Amniotic stem cell (primary cell): ENCODE data around the gene ERGIC3.
"Not testable (repeated sequence)": the region's sequence is repeated elsewhere in the genome, so short reads cannot be mapped to it uniquely, and the experiment has no call there.

Source experiments
- DNase-seq: peaks from one replicate; lab custom pipeline; 2025; lab: John Stamatoyannopoulos, UW

The ERGIC3 gene

GRCh38 chr20:35541783-35542662 is at the start of gene ERGIC3:
ERGIC3 (plus strand) TSS chr20:35542078; CDS start chr20:35542098, 20 bp downstream.
- peak; percentile 94 for DNase-seq

DNA sequence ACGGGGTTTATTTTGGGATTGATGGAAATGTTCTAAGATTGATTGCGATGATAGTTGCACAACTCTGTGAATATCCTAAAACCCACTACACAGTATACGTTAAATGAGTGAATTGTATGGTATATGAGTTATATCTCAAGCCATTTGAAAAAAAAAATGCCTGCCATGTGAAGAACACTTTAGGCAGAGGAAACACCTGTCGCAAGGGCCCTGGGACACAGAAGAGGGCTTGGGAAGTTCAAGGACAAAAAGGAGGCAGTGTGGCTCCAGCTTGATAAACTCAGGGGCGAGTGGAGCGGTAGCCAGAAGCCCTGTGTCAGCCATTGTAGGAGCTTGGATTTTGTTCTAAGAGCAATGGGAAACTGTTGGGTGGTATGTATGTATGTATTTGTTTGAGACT is 49.5 kb upstream of the ERGIC3 start:
- no peak for DNase-seq

- DNase-seq: no peak
Measured at GRCh38 chr20:35496481-35496880, 45.4 kb upstream of the ERGIC3 start.

DNA sequence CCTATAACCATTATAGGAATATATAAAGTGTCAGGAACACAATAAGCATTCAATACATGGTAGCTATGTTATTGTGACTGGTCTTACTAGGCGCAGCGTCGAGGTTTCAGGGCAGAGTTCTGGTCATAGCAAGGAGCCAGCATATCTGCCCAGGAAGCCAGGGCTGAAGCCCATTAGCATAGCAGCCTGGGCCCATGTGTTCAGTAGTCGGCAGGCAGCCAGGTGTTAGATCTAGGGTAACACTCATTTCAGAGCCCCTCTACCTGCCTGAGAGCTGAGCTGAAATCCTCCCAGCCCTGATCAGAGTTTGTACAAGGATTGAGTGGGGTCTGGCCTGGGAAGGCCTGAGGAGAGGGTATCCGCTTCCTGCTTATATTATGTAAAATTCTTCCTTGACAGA is 44.6 kb upstream of the ERGIC3 start:
- DNase-seq: no peak

DNA sequence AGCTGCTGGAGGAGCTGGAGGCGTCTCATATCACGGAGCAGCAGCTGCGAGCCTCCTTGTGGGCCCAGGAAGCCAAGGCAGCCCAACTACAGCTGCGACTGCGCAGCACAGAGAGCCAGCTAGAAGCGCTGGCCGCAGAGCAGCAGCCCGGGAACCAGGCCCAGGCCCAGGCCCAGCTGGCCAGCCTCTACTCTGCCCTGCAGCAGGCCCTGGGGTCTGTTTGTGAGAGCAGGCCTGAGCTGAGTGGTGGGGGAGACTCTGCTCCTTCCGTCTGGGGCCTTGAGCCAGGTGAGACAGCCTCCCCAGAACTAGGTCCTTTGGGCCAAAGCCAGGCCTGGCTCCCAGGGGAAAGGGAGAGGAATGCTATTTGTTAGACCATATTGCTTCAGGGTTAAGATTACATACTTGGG is 44.1 kb upstream of the ERGIC3 start:
- DNase-seq: no peak

- DNase-seq: no peak
Measured at GRCh38 chr20:35499271-35499670, 42.6 kb upstream of the ERGIC3 start.

DNA sequence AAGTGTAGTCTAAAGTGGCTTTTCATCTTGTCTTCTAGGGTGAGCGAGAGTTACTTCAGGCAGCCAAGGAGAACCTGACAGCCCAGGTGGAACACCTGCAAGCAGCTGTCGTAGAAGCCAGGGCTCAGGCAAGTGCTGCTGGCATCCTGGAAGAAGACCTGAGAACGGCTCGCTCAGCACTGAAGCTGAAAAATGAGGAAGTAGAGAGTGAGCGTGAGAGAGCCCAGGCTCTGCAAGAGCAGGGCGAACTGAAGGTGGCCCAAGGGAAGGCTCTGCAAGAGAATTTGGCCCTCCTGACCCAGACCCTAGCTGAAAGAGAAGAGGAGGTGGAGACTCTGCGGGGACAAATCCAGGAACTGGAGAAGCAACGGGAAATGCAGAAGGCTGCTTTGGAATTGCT is 39.5 kb upstream of the ERGIC3 start:
- no peak for DNase-seq

DNA sequence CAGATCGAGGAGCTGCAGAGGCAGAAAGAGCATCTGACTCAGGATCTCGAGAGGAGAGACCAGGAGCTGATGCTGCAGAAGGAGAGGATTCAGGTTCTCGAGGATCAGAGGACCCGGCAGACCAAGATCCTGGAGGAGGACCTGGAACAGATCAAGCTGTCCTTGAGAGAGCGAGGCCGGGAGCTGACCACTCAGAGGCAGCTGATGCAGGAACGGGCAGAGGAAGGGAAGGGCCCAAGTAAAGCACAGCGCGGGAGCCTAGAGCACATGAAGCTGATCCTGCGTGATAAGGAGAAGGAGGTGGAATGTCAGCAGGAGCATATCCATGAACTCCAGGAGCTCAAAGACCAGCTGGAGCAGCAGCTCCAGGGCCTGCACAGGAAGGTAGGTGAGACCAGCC is 38.6 kb upstream of the ERGIC3 start:
- no peak for DNase-seq

GRCh38 chr20:35503841-35504561 is 37.9 kb upstream of the ERGIC3 start:
- no peak for DNase-seq

DNA sequence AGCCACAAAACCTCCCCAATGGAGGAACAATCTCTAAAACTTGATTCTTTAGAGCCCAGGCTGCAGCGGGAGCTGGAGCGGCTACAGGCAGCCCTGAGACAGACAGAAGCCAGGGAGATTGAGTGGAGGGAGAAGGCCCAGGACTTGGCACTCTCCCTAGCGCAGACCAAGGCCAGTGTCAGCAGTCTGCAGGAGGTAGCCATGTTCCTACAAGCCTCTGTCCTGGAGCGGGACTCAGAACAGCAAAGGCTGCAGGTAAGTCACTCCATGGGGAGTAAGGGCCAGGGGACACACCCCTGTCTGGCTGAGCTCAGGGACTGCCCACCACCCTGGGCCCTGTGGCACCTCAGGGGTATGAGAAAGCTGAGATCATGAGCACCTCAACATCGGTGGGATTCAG is 37.1 kb upstream of the ERGIC3 start:
- no peak for DNase-seq

- DNase-seq: no peak
Measured at GRCh38 chr20:35506179-35506578, 35.7 kb upstream of the ERGIC3 start.

DNA sequence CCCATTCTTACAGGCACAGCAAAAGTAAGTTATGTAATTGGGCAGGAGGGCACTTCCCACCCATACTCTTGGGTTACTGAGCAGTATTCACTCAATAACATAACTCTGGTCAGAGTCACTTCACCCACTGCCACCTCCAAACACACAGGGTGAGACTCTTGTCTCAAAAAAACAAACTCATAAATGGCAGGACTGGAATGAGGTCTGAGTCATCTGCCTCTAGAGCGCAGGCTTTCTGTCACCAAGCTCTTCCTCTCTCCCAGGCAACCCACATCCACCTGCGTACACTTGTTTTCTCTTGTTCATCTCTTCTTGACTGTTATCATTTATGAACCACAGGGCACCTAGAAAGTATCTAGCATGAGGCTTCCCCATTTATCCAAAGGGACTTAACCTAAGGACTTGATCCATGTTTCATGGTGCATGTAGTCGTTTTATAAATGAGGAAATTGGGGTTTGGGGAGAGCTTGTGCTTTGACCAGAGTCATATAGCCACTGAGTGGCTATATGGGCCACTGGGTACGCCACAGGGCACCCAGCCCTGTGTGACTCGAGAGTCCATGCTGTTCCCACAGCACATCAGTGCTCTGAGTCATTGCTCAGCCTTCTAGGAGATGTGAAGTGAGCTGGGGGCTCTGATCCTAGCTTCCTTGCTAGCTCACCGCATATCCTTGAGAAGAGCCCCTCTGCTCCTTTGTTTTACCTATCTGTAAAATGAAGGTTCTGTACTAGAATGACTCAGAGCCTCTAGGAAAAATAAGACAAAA is 34.8 kb upstream of the ERGIC3 start:
- no peak for DNase-seq

GRCh38 chr20:35508493-35509218 is 33.2 kb upstream of the ERGIC3 start:
- no peak for DNase-seq

- no peak for DNase-seq
Measured at GRCh38 chr20:35510951-35511735, 30.7 kb upstream of the ERGIC3 start.

DNA sequence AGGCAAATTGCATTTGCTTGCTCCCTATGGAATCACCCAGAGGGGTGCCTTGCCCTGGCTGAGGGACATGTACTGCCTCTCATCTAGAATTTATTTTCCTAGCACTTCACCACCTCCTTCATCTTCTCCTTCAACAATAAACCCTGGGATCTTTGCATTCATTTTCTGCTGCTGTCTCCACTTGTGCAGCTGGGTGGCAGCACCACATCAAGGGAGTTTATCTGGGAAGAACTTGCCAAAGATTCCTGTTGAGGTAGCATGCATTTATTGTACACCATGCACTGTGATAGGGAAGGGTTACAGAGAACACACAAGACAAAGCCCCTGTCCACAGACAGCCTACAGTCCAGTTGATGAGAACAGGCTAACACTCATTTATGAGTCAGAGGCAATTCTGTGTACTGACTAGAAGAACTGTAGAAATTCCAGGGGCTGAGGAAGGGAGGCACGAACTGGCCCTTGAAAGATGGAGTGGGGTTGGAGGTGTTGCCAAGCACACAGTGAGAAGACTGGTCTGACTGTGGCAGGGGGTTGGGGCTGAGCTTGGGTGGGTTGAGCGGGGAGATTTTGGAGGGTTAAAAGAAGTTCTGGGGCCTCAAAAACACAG is 30.0 kb upstream of the ERGIC3 start:
- no peak for DNase-seq

DNA sequence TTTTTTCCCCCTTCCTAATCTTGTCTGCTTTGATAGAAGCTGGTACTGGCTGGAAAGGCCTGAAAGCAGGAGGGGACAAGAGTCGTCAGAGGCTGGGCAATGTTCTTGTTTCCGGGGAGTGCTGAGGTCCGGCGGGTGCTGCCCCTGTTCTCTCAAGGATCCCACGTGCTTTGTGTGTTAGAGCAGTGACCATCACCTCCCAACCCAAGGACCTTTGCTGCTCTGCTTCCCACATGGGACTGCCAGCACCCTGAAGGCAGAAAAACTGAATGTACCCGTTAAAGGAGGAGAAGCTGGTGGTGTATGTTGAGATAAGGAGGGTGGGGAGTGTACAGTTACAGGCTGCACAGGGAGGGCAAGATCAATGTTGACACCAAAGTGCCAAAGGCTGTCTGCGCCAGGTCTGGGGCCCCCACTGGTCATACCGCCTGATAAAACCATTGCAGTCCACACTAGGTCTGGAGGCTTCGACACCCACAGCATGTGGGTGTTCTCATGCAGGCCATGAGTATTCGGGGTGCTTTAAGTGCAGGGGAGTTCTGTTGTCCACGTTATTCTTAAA is 27.4 kb upstream of the ERGIC3 start:
- DNase-seq: no peak

DNA sequence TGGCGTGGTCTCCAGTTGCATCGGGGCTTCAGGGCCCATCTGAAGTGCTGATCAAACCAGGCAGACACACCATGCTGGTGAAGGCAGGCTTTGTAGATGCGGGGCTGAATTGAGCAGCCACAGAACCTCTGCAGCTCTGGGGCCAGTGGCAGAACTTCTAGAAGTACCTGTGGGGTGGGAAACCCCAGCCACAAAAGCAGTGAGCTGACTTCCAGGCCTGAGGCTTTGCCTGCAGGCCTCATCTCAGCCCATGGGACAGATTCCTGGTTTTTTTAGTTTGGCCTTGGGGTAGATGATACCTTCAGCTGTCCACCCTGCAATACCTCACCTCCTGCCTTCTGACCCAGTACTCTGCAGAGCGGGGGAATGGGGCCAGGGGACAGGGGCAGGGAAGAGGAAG is 26.5 kb upstream of the ERGIC3 start:
- DNase-seq: no peak

DNA sequence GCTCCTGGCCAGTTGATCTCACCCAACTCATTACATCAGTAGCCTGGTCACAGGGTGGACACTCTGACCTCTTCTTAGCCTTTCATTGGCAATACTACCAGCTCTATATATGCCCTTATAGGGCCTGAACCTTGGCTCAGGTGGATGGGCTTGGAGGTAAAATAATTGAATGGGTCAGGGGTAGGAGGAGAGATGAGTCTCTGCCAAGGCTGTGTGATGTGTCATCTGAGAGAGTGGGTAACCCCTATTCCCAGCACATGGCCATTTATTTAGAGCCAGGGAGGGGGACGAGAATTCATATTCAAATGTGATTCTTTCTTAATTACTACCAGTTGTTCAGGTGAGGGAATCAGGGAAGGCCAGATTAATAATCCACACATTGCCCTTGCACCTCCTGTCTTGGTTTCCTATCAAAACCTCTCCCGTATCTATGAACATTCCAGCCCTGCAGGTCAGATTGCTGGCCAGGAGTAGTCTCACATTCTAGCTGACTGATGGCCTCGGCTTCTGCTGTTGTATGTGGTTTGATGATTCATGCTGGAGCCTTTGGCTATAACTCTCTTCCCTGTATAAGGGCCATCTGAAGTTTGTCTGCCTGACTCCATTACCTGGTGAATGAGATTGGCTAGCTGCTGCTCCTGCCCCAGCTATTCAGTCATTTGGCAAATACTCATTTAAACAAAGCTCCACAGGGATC is 25.8 kb upstream of the ERGIC3 start:
- DNase-seq: peak; percentile 48

- DNase-seq: no peak
Measured at GRCh38 chr20:35517125-35517524, 24.8 kb upstream of the ERGIC3 start.

DNA sequence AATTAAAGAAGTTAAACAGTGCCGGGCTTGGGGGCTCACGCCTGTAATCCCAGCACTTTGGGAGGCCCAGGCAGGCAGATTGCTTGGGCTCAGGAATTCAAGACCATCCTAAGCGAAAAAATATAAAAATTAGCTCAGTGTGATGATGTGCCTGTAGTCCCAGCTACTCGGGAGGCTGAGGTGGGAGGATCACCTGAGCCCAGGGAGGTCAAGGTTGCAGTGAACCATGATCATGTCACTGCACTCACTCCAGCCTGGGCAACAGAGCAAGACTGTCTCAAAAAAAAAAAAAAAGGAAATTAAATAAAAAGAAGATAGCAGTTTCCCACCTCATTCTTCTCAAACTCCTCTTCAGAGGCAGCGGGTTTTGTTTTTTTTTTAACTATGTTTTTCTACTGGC is 24.1 kb upstream of the ERGIC3 start:
- DNase-seq: not testable (repeated sequence)
